Measurements from ENCODE around the gene PPFIA1.
"Not testable (repeated sequence)": the region's sequence is repeated elsewhere in the genome, so short reads cannot be mapped to it uniquely, and the experiment has no call there.

PPFIA1 gene

DNA sequence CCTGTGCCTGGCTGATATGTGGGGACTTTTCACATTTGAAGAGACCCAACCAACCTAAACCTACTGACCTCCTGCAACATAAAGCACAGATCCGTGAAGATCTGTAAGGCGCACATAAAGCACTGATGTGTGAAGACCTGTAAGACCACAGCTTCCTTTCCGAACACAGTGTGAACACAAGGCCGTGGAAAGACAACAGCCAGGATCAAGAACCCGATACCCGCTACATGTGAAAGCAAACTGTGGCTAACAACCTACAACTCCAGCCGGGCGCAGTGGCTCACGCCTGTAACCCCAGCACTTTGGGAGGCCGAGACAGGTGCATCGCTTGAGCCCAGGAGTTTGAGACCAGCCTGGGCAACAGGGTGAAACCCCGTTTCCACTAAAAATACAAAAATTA, 17.6 kb upstream of the PPFIA1 start:
- no peak for DNase-seq

DNA sequence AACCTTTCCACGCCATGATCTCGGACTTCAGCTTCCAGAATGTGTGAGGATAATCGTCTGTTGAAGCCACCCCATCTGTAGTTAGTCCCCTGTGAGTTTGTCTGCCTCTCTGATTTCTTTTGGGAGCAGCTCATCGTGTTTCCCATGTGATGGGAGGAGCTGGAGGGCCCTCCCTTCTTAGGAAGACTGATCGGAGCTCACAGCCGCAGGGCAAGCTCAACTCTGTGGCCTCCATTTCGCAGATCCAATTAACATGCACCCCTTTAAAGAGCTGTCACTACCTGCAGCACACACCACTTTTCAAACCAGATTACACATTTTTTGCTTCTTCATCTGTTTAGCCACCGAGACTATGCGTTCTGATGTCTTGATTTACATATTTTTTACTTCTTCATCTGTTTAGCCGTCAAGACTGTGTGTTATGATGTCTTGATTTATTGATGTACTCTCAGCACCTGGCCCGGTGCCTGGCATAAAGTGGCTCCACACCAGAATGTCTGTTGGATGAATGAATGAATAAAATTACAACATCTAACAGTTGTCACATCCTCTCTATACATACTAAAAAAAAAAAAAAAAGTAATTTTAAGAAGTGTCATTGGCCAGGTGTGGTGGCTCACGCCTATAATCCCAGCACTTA, 14.9 kb upstream of the PPFIA1 start:
- DNase-seq, result no peak

DNA sequence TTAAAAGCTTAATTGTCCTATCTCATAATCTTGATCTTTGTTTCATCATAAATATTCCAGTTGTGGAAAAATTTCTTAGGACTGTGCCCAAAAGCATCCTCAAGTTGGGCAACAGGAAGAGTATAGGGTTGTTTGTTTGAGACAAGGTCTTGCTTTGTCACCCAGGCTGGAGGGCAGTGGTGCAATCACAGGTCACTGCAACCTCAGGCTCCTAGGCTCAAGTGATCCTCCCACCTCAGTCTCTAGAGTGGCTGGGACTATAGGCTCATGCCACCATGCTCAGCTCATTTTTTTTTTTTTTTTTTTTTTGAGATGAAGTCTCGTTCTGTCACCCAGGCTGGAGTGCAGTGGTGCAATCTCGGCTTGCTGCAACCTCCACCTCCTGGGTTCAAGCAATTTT, 11.4 kb upstream of the PPFIA1 start:
- DNase-seq, result peak; percentile 16 to 47

DNA sequence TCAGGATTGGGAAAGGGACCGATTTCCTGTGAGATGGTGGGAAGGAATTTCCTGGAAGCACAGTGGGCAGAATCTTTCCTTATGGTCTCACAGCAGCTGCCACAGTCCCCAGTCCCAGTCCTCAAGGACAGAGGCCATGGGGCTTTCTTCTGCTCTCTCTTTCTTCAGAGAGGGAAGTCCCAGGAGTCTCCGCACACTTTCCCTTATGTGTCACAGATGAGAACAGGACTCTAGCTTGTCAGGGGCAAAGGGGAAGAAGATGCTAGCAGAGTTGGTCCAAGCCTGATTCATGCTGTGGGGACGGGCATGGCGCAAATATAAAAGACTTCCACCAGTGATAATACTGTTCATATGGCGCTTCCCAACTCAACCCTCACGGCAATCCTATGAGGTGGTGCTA, 7.5 kb upstream of the PPFIA1 start:
- DNase-seq, result no peak

DNA sequence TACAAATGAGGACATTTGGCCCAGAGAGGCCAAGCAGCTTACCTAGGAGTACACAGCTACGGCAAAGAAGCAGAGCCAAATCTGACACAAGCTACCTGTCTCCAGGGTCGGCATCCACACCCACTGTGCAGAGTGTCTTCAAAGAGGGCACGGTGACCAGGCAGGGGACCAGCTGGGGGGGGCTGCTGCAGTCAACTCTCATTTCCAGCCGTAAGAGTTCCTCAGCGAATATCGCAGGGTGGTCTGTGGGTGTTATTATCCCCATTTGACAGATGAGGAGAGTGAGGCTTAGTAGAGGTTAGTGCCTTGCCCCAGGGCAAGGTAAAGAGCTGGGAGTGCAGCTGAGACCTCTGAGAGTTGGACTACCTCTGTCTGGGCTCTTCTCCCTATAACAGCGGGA, 7.1 kb upstream of the PPFIA1 start:
- no peak for DNase-seq

DNA sequence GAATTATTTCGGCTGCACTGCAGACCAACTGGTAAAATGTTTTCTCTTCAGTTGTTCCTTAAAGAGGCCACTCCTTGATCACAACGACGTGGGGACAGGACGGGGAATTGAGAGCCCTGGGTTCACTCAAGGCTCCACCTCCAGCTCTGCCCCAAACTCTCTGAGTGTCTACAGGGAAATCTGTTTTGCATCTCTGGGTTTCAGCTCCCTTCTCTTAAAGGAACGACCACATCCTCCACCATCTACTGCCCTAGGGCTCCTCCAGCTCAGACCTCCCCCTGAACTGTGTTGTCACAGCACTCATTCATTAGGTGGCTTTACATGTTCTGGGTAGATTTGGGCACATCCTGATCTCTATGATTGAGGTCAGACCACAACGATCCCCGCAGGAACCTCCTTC, 5.1 kb upstream of the PPFIA1 start:
- no peak for DNase-seq

DNA sequence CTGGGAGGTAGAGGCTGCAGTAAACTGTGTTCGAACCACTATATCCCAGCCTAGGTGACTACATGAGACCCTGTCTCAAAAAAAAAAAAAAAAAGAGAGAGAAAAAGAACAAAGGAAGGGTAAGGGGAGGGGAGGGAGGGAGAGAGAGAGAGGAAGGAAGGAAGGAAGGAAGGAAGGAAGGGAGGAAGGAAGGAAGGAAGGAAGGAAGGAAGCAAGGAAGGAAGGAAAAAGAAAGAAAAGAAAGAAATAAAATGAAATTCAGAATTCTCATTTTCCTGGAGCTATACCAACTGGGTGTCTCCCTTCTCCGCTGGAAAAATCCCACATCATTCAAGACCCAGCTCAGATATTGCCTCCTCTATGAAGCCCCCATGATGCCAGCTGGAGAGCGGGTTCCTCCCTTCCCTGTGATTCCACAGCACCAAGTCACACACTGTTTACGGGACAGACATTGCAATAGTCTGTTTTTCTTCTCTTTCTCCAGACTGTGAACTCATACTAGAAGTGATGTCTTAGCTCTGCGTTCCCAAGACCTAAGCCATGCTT, 3.0 kb upstream of the PPFIA1 start:
- no peak for DNase-seq

DNA sequence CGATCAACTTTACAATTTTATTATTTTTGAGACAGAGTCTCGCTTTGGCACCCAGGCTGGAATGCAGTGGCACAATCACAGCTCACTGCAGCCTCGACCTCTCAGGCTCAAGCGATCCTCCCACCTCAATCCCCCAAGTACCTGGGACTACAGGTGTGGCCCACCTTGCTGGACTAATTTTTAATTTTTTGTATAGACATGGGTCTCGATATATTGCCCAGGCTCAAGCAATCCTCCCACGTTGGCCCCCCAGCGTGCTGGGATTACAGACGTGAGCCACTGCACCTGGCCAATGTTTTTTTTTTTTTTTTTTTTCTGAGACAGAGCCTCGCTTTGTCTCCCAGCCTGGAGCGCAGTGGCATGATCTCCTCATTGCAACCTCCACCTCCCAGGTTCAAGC, 2.0 kb upstream of the PPFIA1 start:
- no peak for DNase-seq

DNA sequence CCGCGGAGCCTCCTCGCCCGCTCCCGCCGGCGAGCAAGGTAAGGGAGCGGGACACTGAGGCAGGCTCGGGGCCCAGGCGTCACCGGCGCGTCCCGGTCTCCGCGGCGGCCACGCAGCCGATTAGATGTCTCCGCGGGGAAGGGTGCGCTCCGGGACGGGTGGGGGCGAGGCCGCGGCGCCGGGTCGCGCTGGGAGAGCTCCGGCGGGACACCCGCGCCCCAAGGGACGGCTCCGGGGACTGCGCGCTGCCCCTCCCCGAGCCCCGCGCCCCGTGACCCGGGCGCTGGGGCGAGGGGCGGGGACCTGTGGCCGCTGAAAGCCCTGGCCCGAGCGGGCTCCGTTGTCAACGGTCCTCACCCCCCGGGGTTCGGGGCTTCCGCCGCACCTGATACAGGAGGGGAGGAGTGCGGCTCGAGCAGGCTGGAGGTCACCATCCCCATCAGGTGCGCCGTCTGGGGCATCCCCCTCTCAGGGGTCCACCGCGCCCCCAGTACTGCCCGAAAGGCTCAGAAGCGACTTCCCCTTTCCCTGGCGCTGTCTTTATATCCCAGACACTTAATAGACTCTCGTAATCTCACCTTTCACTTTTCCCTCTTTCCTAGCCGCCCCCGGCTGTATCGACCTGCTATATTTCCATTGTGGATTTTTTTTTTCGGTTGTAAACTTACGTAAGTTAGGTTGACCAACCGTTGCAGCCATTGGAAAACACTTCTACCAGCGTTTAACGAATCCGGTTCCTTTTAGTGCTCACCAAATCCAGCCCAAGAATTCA, 573 bp downstream of the PPFIA1 start:
- peak; percentile 13 to 33 for DNase-seq

DNA sequence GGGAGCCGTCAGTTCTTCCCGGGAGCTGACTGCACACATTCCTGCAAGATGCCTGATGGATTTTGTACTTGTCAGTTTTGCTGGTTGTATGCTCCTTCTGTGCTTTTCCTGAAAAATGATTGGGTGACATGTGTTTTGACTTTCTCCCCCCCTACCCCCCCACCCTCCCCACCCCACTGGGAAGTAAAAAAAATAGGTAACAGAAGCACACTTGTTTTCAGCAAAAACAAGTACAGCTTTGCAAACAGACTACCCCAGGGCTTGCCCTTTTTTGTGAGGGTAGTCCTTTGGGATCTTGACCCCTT, 1.1 kb downstream of the PPFIA1 start:
- no peak for DNase-seq

DNA sequence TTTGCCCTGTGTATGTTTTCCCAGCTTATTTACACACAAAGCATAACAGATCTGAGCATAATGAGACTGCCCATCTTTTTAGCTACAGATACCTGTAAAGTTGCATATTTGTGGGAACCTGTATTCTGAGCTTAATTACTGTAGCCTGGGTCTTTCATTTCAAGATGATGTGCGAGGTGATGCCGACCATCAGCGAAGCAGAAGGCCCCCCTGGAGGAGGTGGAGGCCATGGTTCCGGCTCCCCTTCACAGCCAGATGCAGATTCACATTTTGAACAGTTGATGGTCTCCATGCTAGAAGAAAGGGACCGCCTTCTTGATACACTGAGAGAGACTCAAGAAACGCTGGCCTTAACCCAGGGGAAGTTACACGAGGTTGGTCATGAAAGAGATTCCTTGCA, 1.5 kb downstream of the PPFIA1 start:
- no peak for DNase-seq

DNA sequence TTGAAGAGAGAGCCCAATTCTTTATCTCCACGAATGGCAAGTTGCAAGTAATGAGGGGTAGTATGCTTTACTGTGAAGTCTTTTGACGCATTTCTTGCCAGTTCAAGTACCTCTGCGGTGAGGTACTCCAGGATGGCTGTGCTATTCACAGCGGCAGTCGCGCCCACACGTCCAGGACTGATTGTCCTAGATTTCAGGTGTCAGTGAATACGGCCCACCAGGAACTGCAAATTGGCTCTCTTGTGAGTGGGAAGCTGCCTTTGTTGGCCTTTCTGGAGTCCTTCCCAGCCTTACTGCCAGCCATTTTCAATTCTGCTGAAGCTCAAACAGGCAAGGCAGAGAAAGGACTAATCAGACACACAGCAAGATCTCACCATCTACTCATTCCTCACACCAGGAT, 8.5 kb downstream of the PPFIA1 start:
- DNase-seq, result no peak

DNA sequence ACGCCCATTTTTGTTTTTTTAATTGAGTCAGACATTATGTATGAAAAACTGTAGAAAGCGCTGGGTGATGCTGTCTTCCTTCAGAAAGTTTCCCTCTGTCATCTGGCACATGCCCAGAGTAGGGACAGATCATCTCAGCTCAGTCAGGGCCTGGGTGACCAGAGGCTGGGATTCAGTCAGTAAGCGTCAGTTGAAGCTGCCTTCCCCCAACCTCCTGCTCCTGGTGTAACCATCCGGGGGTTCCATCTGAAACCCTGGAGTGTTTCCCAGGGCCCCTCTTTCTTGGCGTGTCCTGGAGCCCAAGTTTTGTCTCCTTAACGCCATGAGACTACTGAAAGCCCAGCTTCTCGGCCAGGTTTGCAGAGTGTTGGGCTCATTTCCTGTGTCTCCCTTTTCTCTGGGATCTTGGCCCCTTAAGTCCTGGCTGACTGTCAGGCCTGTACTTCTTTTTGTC, 10.7 kb downstream of the PPFIA1 start:
- no peak for DNase-seq

DNA sequence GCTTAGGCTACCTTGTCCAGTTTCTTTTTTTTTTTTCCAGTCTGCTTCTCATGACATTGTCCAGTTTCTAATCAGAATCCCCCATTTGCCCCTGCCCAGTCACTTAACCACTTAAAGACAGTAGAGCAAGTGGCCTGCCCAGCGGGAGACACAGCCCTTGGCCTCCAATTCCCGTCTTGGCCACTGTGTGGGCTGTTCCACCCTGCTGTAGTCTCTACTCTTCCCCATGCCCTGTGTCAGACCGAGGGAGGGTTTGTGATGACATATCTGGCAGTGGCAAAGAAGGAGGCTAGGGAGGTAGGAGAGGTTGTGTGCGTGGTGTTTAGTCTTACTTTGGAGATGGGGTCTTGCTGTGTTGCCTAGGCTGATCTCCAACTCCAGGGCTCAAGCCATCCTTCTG, 11.5 kb downstream of the PPFIA1 start:
- no peak for DNase-seq

DNA sequence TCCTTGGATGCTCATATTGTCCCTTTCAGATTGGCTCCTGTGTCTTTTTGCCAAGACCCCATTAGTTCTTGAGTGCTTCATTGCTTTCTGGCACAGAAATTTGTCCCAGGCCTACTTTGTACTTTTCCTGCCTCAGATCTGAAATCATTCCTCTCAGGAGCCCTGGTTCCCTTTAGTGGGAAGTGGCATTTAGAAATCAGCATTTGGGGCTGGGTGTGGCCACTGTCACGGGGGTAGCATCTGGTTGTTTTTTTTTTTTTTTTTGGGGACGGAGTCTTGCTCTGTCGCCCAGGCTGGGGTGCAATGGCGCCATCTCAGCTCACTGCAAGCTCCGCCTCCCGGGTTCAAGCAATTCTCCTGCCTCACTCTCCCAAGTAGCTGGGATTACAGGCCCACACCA, 18.2 kb downstream of the PPFIA1 start:
- DNase-seq, result no peak

DNA sequence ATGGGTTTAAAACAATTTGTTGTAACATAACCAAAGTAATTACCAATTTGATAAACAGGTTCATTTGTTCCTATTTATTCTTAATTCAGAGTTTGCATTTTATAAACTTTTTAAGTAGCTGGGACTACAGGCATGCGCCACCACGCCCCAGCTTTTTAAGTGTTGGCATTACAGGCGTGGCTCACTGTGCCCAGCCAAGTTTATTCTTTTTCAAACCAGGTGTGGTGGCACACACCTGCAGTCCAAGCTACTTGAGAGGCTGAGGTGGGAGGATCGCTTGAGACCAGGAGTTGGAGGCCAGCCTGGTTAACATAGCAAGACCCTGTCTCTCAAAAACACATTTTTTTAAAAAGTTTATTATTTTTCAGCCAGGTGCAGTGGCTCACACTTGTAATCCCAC, 19.1 kb downstream of the PPFIA1 start:
- no peak for DNase-seq

DNA sequence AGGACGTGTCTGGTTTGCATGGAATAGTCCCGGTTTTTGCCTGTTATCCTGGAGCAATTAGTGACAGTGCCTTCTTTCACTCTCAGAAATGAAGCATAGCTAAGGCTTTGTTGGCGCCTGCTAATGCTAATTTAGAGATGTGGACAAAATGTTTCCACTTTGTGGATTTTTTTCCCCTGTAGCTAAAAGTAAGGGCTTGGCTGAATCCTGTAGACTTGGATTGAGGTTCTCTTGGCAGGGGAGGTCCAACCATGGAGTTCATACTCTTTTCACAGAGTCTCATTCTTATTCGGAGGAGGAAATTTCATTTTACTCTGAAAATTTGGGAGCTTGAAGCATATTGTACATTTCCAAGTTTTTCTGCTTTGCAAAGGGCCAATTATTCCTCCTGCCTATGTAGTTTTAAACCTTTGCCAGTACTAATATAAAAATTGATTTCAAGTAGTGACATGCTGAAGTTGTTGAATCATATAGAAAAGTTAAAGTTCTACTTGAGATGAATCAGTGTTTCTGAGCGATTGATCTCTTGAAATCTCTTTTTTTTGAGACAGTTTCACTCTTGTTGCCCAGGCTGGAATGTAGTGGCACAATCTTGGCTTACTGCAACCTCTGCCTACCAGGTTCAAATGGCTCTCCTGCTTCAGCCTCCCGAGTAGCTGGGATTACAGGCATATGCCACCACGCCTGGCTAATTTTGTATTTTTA, 20.0 kb downstream of the PPFIA1 start:
- no peak for DNase-seq

DNA sequence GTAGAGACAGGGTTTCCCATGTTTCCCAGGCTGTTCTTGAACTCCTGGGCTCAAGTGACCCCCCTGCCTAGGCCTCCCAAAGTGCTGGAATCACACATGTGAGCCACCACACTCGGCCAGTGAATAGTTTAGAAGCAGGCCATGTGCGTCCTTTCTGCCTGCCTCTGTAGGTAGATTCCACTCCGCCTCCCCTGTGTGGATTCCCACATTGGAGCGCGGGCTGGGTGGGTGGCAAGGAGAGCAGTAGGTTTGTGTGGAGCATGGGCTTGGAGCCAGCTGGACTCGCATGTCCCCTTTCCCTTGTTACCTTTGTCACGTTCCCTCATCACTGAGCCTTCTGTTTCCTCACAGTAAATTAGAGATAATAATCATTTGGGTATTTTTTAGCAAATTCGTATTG, 21.7 kb downstream of the PPFIA1 start:
- no peak for DNase-seq

DNA sequence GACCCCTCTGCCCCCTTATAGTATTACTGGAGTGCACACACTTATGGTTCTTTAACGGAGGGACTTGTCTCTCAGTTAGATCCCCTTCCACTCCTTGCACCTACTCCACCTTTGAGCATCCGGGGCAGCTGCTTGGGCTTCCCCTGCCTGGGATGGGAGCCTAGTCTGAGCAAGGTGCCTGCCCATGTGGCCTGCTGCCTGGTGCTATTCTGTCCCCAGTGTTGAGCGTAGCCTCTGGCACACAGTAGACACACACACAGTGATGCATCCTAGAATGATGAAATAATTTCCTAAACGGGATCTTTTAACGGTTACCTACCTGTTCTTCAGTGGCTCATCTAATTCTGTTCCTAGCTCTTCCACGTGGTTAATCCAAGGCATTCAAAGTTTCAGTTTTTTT, 22.4 kb downstream of the PPFIA1 start:
- no peak for DNase-seq

DNA sequence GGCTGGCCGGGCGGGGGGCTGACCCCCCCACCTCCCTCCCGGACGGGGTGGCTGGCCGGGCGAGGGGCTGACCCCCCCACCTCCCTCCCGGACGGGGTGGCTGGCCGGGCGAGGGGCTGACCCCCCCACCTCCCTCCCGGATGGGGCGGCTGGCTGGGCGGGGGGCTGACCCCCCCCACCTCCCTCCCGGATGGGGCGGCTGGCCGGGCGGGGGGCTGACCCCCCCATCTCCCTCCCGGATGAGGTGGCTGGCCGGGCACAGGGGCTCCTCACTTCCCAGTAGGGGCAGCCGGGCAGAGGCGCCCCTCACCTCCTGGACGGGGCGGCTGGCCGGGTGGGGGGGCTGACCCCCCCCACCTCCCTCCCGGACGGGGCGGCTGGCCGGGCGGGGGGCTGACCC, 24.7 kb downstream of the PPFIA1 start:
- DNase-seq, result not testable (repeated sequence)

DNA sequence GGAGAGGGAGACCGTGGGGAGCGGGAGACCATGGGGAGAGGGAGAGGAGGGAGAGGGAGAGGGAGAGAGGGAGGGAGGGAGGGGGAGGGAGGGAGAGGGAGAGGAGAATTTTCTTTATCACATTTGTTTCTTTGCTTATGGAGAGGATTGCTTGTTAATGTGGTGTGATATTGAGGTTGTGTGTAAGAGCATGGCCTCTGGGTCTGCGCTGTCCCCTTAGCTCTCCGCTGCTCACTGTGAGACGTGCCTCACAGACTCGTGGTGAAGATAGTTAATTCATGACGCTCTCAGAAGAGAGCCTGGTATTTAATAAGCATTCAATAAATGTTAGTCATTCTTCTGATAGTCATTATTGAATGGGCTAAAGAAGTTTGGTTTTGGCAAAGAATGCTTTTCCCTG, 26.2 kb downstream of the PPFIA1 start:
- DNase-seq, result no peak

DNA sequence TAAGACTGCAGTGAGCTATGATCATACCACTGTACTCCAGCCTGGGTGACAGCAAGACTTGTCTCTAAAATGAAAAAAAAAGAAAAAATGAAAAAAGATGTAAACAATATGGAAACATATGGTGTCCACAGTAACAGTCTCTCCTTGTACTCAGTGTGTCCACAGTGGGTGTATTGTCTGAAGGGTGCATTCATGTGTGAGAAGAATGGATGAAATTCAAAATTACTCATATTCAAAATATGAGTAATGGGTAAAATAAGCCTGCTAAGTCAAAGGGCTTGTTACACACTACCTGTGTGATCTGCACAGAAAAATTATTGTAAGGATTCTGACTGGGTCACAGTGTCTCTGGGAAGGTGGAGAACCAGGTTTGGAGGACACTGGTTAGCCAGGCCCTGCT, 26.9 kb downstream of the PPFIA1 start:
- DNase-seq, result no peak

DNA sequence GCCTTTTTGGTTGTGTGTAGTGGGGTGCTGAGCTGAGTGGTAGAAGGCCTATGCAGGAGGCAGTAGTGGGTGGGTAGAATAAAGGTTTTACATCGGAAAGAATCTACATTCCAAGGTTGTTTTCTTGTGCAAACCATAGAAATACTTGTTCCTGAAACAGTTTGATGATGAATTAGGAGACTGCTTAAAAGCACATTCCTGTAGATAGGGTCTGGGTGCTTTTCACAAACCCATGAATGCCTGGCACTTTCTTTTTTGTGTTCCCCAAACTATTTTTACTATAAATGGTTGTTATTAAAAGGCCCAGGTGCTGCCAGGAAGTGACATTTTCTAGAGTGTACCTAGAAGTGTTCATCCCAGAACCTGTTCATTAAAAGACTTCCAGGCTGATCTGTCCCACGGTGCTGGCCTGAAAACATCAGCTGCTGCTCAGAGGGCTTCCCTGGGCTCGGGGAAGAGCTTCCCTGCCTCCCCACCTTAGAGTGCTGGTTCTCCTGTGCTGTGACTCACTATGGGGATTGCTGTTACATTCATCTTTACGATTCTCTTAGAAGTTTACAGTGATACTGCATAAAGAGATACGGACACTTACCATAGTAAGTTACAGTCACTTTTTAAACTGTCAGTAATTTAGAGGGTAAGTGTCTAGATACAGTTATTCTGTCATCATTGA, 27.9 kb downstream of the PPFIA1 start:
- DNase-seq, result no peak

DNA sequence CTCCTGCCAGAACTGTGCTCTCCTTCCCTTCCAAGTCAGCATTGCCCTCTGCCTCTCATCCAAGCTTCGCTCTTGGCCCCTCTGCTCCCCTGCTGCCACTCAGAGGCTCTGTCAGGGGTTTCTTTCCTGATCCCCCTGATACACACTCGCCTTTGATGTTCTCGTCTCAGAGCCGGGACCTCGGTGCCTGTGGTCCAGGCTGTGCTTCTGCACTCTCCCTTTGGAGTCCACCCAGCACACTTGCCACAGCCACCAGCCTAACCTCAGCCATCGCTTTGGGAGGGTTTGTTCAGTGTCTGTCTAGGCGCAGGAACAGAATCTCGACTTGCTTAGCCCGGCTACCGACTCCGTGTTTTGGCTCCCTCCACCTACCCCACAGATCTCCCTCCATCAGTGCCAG, 29.1 kb downstream of the PPFIA1 start:
- DNase-seq, result no peak

Data from AML-193 (cell line).